Testis (tissue), 2 donors: ENCODE results near the gene OR2AT4.

Experiments
- POLR2A ChIP-seq: fragments of 450-650 bp; IDR thresholded peaks from one replicate; pipeline ENCODE4 v1.6.1; 2017; ENCODE audit warnings: antibody characterized with exemption, mild to moderate bottlenecking, moderate library complexity
- TF ChIP-seq, protein P1 (sequence below), 3 experiments: fragments of 450-650 bp in 2 of 3; fragments of 200-600 bp in 1 of 3; sonication (generic) in 1 of 3; IDR thresholded peaks; one replicate each; pipeline ENCODE4 v1.5.1; 2016 to 2019; ENCODE audit warnings: antibody characterized with exemption in 3 of 3, mild to moderate bottlenecking in 2 of 3, moderate library complexity in 1 of 3

DNA sequence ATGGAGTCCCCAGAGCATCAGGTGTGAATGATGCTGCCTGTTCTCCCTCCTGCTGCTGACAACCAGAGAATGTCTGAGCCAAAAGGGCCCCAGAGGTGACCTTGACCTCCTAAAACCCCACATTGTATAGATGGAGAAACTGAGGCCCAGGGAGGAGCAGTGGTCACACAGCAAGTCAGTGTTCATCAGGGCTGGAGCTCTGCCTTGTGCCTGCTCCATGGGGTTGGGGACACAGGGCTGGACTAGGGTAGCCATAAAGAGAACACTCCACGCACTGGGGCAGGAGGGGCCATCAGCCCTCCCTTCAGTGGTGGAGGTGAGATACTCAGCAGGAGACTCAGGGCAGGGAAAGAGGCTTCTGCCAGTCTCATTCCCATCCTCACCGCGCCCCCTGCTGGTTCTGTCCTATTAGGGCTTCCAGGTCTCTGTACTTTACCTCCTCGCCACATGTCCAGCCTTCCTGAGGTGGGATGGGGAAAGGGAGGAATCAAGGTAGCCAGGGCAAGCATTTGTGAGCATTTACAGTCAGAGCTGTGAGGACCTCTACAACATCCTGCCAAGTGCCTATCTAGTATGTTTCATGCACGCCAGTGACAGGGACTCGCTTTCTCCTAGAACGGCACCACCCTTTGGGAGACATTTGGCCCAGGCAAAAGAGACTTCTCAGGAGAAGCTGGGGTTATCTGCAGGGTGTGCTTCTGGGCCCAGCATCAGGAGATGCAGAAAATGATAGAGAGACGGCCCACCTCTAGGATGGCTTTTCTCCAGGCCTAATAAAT is 64.7 kb downstream of the OR2AT4 start:
- TF ChIP-seq, protein P1, sequence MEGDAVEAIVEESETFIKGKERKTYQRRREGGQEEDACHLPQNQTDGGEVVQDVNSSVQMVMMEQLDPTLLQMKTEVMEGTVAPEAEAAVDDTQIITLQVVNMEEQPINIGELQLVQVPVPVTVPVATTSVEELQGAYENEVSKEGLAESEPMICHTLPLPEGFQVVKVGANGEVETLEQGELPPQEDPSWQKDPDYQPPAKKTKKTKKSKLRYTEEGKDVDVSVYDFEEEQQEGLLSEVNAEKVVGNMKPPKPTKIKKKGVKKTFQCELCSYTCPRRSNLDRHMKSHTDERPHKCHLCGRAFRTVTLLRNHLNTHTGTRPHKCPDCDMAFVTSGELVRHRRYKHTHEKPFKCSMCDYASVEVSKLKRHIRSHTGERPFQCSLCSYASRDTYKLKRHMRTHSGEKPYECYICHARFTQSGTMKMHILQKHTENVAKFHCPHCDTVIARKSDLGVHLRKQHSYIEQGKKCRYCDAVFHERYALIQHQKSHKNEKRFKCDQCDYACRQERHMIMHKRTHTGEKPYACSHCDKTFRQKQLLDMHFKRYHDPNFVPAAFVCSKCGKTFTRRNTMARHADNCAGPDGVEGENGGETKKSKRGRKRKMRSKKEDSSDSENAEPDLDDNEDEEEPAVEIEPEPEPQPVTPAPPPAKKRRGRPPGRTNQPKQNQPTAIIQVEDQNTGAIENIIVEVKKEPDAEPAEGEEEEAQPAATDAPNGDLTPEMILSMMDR (IDR thresholded peaks at IDR 0.05), result peak; percentile 20 to 62 (median 54)
- TF ChIP-seq POLR2A, result no peak
